Hepatic stellate cell (primary cell): ENCODE data around the gene NOG.

Experiments
- DNase-seq: peaks from one replicate; pipeline ENCODE4 v3.0.0; 2011; ENCODE audit warnings: low spot score

NOG gene

GRCh38 chr17:56597495-56597990 is 4.0 kb downstream of the NOG start:
- no peak for DNase-seq

GRCh38 chr17:56598466-56598865 is 5.0 kb downstream of the NOG start:
- DNase-seq: peak; percentile 41

- no peak for DNase-seq
These were observed 5.6 kb downstream of the NOG start for GRCh38 chr17:56599088-56599487.

- DNase-seq: no peak
These were observed 6.1 kb downstream of the NOG start for GRCh38 chr17:56599566-56599965.

- DNase-seq: no peak
These were observed 6.8 kb downstream of the NOG start for GRCh38 chr17:56600256-56600655.

- no peak for DNase-seq
These were observed 8.1 kb downstream of the NOG start for GRCh38 chr17:56601591-56601990.

GRCh38 chr17:56602292-56603130 is 9.0 kb downstream of the NOG start:
- DNase-seq: no peak

GRCh38 chr17:56603486-56604238 is 10.2 kb downstream of the NOG start:
- DNase-seq: no peak

- no peak for DNase-seq
These were observed 11.3 kb downstream of the NOG start for GRCh38 chr17:56604691-56605290.

- DNase-seq: no peak
These were observed 15.4 kb downstream of the NOG start for GRCh38 chr17:56608944-56609343.

- DNase-seq: no peak
These were observed 16.8 kb downstream of the NOG start for GRCh38 chr17:56610321-56610720.

GRCh38 chr17:56613131-56613530 is 19.6 kb downstream of the NOG start:
- no peak for DNase-seq

GRCh38 chr17:56614522-56614921 is 21.0 kb downstream of the NOG start:
- no peak for DNase-seq

- no peak for DNase-seq
These were observed 22.7 kb downstream of the NOG start for GRCh38 chr17:56616239-56616638.

GRCh38 chr17:56623383-56623782 is 29.9 kb downstream of the NOG start:
- no peak for DNase-seq

- DNase-seq: no peak
These were observed 30.8 kb downstream of the NOG start for GRCh38 chr17:56624309-56624708.

- DNase-seq: no peak
These were observed 31.4 kb downstream of the NOG start for GRCh38 chr17:56624912-56625311.

GRCh38 chr17:56629531-56630075 is 36.1 kb downstream of the NOG start:
- DNase-seq: peak; percentile 60

- no peak for DNase-seq
These were observed 36.7 kb downstream of the NOG start for GRCh38 chr17:56630202-56630601.

GRCh38 chr17:56633681-56634080 is 40.2 kb downstream of the NOG start:
- no peak for DNase-seq

GRCh38 chr17:56635641-56636040 is 42.1 kb downstream of the NOG start:
- DNase-seq: no peak

GRCh38 chr17:56636265-56636664 is 42.8 kb downstream of the NOG start:
- no peak for DNase-seq

- no peak for DNase-seq
These were observed 43.8 kb downstream of the NOG start for GRCh38 chr17:56637254-56637653.
